ENCODE results near the gene STIM1. TPM values are rescaled to one million over a fixed set of nuclear protein-coding genes. Genes with fewer than 3 reads are reported as not detected.

The STIM1 gene
- total RNA-seq, 1 experiment from 2014 or later: 18.0 TPM

DNA sequence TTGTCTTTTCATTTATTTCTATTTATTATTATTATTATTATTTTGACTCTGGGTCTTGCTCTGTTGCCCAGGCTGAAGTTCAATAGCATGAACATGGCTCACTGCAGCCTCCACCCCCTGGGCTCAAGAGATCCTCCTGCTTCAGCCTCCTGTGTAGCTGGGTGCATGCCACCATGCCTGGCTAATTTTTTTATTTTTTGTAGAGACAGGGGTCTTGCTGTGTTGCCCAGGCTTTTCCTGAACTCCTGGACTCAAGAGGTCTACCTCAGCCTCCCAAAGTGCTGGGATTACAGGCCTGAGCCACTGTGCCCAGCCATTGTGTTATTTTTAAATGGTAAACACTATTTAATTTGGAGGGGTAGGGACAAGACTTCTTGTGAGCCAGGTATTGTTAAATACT lies 215.9 kb downstream of the STIM1 start:
- TF ChIP-seq, protein P1, sequence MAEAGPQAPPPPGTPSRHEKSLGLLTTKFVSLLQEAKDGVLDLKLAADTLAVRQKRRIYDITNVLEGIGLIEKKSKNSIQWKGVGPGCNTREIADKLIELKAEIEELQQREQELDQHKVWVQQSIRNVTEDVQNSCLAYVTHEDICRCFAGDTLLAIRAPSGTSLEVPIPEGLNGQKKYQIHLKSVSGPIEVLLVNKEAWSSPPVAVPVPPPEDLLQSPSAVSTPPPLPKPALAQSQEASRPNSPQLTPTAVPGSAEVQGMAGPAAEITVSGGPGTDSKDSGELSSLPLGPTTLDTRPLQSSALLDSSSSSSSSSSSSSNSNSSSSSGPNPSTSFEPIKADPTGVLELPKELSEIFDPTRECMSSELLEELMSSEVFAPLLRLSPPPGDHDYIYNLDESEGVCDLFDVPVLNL (CRISPR knock-in tag; IDR thresholded peaks at IDR 0.05; ENCODE audit: borderline replicate concordance, low read depth): no peak
- TF ChIP-seq ZNF138 (CRISPR knock-in tag; conservative IDR thresholded peaks at IDR 0.05): no peak
- TF ChIP-seq, protein P2, sequence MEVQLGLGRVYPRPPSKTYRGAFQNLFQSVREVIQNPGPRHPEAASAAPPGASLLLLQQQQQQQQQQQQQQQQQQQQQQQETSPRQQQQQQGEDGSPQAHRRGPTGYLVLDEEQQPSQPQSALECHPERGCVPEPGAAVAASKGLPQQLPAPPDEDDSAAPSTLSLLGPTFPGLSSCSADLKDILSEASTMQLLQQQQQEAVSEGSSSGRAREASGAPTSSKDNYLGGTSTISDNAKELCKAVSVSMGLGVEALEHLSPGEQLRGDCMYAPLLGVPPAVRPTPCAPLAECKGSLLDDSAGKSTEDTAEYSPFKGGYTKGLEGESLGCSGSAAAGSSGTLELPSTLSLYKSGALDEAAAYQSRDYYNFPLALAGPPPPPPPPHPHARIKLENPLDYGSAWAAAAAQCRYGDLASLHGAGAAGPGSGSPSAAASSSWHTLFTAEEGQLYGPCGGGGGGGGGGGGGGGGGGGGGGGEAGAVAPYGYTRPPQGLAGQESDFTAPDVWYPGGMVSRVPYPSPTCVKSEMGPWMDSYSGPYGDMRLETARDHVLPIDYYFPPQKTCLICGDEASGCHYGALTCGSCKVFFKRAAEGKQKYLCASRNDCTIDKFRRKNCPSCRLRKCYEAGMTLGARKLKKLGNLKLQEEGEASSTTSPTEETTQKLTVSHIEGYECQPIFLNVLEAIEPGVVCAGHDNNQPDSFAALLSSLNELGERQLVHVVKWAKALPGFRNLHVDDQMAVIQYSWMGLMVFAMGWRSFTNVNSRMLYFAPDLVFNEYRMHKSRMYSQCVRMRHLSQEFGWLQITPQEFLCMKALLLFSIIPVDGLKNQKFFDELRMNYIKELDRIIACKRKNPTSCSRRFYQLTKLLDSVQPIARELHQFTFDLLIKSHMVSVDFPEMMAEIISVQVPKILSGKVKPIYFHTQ (CRISPR knock-in tag; IDR thresholded peaks at IDR 0.05): no peak
- TF ChIP-seq, protein P3, sequence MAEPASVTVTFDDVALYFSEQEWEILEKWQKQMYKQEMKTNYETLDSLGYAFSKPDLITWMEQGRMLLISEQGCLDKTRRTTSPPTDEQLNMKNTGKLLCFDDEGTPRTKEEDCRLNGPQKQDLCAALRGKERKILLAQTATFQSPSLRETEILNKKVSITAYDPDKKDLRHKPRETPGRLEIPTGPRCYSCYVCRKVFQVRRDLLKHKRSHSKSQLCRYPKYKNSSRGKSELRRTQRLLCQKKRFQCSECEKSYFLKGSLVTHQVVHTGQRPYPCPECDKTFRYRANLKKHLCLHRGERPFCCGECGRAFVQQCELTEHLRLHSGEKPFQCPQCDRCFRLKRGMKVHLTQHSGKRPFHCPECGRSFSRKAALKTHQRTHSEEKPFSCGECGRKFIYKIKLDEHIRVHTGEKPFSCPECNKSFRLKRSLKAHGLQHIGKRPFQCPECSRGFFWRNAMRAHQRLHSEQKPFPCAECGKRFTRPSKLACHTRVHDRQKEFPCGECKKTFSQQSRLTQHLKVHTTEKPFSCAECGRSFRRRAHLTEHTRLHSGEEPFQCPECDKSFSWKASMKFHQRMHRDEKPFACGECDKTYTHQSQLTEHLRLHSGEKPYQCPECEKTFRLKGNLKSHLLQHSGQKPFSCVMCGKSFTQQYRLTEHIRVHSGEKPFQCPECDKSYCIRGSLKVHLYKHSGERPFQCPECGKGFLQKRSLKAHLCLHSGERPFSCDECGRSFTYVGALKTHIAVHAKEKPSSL (CRISPR knock-in tag; conservative IDR thresholded peaks at IDR 0.05): no peak
- no peak for TF ChIP-seq KAT7 (CRISPR knock-in tag; IDR thresholded peaks at IDR 0.05; ENCODE audit: borderline replicate concordance)
- no peak for TF ChIP-seq EMX1 (CRISPR knock-in tag; IDR thresholded peaks at IDR 0.05)
- TF ChIP-seq, protein P4, sequence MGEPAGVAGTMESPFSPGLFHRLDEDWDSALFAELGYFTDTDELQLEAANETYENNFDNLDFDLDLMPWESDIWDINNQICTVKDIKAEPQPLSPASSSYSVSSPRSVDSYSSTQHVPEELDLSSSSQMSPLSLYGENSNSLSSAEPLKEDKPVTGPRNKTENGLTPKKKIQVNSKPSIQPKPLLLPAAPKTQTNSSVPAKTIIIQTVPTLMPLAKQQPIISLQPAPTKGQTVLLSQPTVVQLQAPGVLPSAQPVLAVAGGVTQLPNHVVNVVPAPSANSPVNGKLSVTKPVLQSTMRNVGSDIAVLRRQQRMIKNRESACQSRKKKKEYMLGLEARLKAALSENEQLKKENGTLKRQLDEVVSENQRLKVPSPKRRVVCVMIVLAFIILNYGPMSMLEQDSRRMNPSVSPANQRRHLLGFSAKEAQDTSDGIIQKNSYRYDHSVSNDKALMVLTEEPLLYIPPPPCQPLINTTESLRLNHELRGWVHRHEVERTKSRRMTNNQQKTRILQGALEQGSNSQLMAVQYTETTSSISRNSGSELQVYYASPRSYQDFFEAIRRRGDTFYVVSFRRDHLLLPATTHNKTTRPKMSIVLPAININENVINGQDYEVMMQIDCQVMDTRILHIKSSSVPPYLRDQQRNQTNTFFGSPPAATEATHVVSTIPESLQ (CRISPR knock-in tag; IDR thresholded peaks at IDR 0.05): no peak
- TF ChIP-seq, protein P5, sequence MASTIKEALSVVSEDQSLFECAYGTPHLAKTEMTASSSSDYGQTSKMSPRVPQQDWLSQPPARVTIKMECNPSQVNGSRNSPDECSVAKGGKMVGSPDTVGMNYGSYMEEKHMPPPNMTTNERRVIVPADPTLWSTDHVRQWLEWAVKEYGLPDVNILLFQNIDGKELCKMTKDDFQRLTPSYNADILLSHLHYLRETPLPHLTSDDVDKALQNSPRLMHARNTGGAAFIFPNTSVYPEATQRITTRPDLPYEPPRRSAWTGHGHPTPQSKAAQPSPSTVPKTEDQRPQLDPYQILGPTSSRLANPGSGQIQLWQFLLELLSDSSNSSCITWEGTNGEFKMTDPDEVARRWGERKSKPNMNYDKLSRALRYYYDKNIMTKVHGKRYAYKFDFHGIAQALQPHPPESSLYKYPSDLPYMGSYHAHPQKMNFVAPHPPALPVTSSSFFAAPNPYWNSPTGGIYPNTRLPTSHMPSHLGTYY (CRISPR knock-in tag; IDR thresholded peaks at IDR 0.05): no peak
- TF ChIP-seq HMGA2 (CRISPR knock-in tag; IDR thresholded peaks at IDR 0.05): no peak
- no peak for TF ChIP-seq MXD4 (CRISPR knock-in tag; IDR thresholded peaks at IDR 0.05; ENCODE audit: borderline replicate concordance)
- TF ChIP-seq, protein P6, sequence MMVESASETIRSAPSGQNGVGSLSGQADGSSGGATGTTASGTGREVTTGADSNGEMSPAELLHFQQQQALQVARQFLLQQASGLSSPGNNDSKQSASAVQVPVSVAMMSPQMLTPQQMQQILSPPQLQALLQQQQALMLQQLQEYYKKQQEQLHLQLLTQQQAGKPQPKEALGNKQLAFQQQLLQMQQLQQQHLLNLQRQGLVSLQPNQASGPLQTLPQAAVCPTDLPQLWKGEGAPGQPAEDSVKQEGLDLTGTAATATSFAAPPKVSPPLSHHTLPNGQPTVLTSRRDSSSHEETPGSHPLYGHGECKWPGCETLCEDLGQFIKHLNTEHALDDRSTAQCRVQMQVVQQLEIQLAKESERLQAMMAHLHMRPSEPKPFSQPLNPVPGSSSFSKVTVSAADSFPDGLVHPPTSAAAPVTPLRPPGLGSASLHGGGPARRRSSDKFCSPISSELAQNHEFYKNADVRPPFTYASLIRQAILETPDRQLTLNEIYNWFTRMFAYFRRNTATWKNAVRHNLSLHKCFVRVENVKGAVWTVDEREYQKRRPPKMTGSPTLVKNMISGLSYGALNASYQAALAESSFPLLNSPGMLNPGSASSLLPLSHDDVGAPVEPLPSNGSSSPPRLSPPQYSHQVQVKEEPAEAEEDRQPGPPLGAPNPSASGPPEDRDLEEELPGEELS (CRISPR knock-in tag; IDR thresholded peaks at IDR 0.05): no peak
- TF ChIP-seq ATF1 (CRISPR knock-in tag; IDR thresholded peaks at IDR 0.05): no peak
- TF ChIP-seq, protein P7, sequence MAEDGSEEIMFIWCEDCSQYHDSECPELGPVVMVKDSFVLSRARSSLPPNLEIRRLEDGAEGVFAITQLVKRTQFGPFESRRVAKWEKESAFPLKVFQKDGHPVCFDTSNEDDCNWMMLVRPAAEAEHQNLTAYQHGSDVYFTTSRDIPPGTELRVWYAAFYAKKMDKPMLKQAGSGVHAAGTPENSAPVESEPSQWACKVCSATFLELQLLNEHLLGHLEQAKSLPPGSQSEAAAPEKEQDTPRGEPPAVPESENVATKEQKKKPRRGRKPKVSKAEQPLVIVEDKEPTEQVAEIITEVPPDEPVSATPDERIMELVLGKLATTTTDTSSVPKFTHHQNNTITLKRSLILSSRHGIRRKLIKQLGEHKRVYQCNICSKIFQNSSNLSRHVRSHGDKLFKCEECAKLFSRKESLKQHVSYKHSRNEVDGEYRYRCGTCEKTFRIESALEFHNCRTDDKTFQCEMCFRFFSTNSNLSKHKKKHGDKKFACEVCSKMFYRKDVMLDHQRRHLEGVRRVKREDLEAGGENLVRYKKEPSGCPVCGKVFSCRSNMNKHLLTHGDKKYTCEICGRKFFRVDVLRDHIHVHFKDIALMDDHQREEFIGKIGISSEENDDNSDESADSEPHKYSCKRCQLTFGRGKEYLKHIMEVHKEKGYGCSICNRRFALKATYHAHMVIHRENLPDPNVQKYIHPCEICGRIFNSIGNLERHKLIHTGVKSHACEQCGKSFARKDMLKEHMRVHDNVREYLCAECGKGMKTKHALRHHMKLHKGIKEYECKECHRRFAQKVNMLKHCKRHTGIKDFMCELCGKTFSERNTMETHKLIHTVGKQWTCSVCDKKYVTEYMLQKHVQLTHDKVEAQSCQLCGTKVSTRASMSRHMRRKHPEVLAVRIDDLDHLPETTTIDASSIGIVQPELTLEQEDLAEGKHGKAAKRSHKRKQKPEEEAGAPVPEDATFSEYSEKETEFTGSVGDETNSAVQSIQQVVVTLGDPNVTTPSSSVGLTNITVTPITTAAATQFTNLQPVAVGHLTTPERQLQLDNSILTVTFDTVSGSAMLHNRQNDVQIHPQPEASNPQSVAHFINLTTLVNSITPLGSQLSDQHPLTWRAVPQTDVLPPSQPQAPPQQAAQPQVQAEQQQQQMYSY (CRISPR knock-in tag; IDR thresholded peaks at IDR 0.05): no peak
- TF ChIP-seq, protein P8, sequence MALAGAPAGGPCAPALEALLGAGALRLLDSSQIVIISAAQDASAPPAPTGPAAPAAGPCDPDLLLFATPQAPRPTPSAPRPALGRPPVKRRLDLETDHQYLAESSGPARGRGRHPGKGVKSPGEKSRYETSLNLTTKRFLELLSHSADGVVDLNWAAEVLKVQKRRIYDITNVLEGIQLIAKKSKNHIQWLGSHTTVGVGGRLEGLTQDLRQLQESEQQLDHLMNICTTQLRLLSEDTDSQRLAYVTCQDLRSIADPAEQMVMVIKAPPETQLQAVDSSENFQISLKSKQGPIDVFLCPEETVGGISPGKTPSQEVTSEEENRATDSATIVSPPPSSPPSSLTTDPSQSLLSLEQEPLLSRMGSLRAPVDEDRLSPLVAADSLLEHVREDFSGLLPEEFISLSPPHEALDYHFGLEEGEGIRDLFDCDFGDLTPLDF (CRISPR knock-in tag; IDR thresholded peaks at IDR 0.05): no peak
- TF ChIP-seq GTF2I (CRISPR knock-in tag; conservative IDR thresholded peaks at IDR 0.05): no peak
- DNase-seq (ENCODE audit: low spot score) (no peak), ATAC-seq (no peak)
- Mint-ChIP-seq H3K36me3 (no peaks in the 10 kb centered on the region), H3K27me3 (ENCODE audit: low read depth) (peaks cover 8% of the 10 kb centered on the region; the same call in 1 of the 2 replicates), H3K27ac (no peak overlapping the region), H3K4me1 (no peaks in the 10 kb centered on the region), H3K9me3 (no peaks in the 10 kb centered on the region), H3K4me3 (no peak overlapping the region)
- CTCF ChIA-PET: interaction anchor here (0.7 to 12.9 kb wide), 5 partner anchors 14 to 263 kb away, joined by 3 to 403 read pairs (median 19); partner anchors contain the start of genes PGAP2 and STIM1
- POLR2A ChIA-PET: interaction anchor here (0.6 kb wide), 1 partner anchor 220 kb away, joined by 3 read pairs; no protein-coding TSS in a partner anchor

All from WTC11 (cell line).